BLaER1 (cell line): ENCODE measurements around the gene BCL7B.
A peak's percentile ranks its signal among the peaks of the same experiment; 100 is the strongest.
"Not testable (repeated sequence)": the region's sequence is repeated elsewhere in the genome, so short reads cannot be mapped to it uniquely, and the experiment has no call there.

ENCODE experiments used
- H3K27ac ChIP-seq: shearing (Covaris generic); formaldehyde crosslinking; 2 replicates; pipeline ENCODE4 v1.8.1; 2022
- H3K27me3 ChIP-seq: shearing (Covaris generic); formaldehyde crosslinking; 2 replicates; pipeline ENCODE4 v1.8.1; 2022
- H3K36me3 ChIP-seq: shearing (Covaris generic); formaldehyde crosslinking; 2 replicates; pipeline ENCODE4 v1.8.1; 2022
- H3K4me1 ChIP-seq: shearing (Covaris generic); formaldehyde crosslinking; 2 replicates; pipeline ENCODE4 v1.8.1; 2022
- H3K4me2 ChIP-seq: shearing (Covaris generic); formaldehyde crosslinking; 2 replicates; pipeline ENCODE4 v1.8.1; 2022
- H3K4me3 ChIP-seq: shearing (Covaris generic); formaldehyde crosslinking; 2 replicates; pipeline ENCODE4 v1.8.1; 2022
- H3K9ac ChIP-seq: shearing (Covaris generic); formaldehyde crosslinking; 2 replicates; pipeline ENCODE4 v1.8.1; 2022
- H3K9me3 ChIP-seq: shearing (Covaris generic); formaldehyde crosslinking; 2 replicates; pipeline ENCODE4 v1.8.1; 2022
- H4K20me1 ChIP-seq: shearing (Covaris generic); formaldehyde crosslinking; 2 replicates; pipeline ENCODE4 v1.8.1; 2022
- Cebpa-rat ChIP-seq: shearing (Covaris generic); IDR thresholded peaks from 2 replicates; pipeline ENCODE4 v1.8.1; 2022

The BCL7B gene

GRCh38 chr7:73593207-73594045 lies 35.9 kb upstream of the BCL7B start:
- Histone ChIP-seq H3K9me3 (no peaks in the 10 kb centered on the region), H3K9ac (no peak overlapping the region), H3K27ac (no peak overlapping the region), H3K36me3 (no peaks in the 10 kb centered on the region), H3K27me3 (no peaks in the 10 kb centered on the region), H4K20me1 (no peaks in the 10 kb centered on the region), H3K4me3 (no peak overlapping the region), H3K4me2 (no peak overlapping the region), H3K4me1 (no peaks in the 10 kb centered on the region)
- TF ChIP-seq Cebpa-rat = no peak

DNA sequence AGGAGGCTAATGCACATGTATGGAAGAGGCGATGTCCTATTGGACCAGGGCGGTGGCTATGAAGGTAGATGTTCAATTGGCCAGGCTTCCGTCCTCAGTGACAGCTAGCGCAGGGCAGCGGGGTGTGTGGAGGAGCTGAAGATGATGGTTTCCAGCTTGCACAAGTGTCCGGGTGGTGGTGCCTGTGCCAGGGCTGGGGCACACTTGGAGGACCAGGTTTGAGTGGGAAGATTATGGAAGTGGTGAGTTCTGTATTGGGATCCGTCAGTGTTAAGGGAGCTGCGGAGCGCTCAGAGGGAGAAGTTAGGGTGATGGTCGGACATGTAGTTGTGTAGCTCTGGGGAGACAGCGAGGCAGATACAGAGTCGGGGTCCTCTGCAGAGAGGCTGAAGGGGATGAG lies 29.4 kb upstream of the BCL7B start:
- H4K20me1 ChIP-seq = no peaks in the 10 kb centered on the region
- H3K36me3 ChIP-seq = no peaks in the 10 kb centered on the region
- H3K4me3 ChIP-seq = no peak overlapping the region
- no peak overlapping the region for H3K27ac ChIP-seq
- H3K9ac ChIP-seq = no peak overlapping the region
- H3K4me2 ChIP-seq = no peak overlapping the region
- no peak for TF ChIP-seq Cebpa-rat
- H3K27me3 ChIP-seq = no peaks in the 10 kb centered on the region
- peaks cover 11% of the 10 kb centered on the region for H3K4me1 ChIP-seq
- H3K9me3 ChIP-seq = no peaks in the 10 kb centered on the region

GRCh38 chr7:73585196-73585595 lies 27.7 kb upstream of the BCL7B start:
- no peak for TF ChIP-seq Cebpa-rat
- H3K27ac ChIP-seq = no peak overlapping the region
- no peak overlapping the region for H3K9ac ChIP-seq
- no peaks in the 10 kb centered on the region for H3K9me3 ChIP-seq
- H3K4me2 ChIP-seq = no peak overlapping the region
- H4K20me1 ChIP-seq = no peaks in the 10 kb centered on the region
- H3K4me1 ChIP-seq = peaks cover 21% of the 10 kb centered on the region
- H3K4me3 ChIP-seq = no peak overlapping the region
- no peaks in the 10 kb centered on the region for H3K36me3 ChIP-seq
- H3K27me3 ChIP-seq = no peaks in the 10 kb centered on the region

- no peak overlapping the region for H3K27ac ChIP-seq
- no peaks in the 10 kb centered on the region; the same call in 1 of the 2 replicates for H4K20me1 ChIP-seq
- peak overlapping the region; percentile 51; the same call in 1 of the 2 replicates for H3K4me2 ChIP-seq
- no peaks in the 10 kb centered on the region for H3K27me3 ChIP-seq
- peaks cover 28% of the 10 kb centered on the region for H3K4me1 ChIP-seq
- H3K9me3 ChIP-seq = no peaks in the 10 kb centered on the region
- no peaks in the 10 kb centered on the region for H3K36me3 ChIP-seq
- no peak for TF ChIP-seq Cebpa-rat
- H3K9ac ChIP-seq = no peak overlapping the region
- no peak overlapping the region for H3K4me3 ChIP-seq
Measured at GRCh38 chr7:73582664-73583202, 25.2 kb upstream of the BCL7B start.

GRCh38 chr7:73581006-73581405 lies 23.5 kb upstream of the BCL7B start:
- H3K4me2 ChIP-seq, H3K4me3 ChIP-seq, H3K9me3 ChIP-seq, H3K9ac ChIP-seq, H3K27me3 ChIP-seq, H3K27ac ChIP-seq, H3K36me3 ChIP-seq: not testable (repeated sequence)
- Histone ChIP-seq H4K20me1 (peaks cover 15% of the 10 kb centered on the region; the same call in 1 of the 2 replicates), H3K4me1 (peaks cover 44% of the 10 kb centered on the region)

DNA sequence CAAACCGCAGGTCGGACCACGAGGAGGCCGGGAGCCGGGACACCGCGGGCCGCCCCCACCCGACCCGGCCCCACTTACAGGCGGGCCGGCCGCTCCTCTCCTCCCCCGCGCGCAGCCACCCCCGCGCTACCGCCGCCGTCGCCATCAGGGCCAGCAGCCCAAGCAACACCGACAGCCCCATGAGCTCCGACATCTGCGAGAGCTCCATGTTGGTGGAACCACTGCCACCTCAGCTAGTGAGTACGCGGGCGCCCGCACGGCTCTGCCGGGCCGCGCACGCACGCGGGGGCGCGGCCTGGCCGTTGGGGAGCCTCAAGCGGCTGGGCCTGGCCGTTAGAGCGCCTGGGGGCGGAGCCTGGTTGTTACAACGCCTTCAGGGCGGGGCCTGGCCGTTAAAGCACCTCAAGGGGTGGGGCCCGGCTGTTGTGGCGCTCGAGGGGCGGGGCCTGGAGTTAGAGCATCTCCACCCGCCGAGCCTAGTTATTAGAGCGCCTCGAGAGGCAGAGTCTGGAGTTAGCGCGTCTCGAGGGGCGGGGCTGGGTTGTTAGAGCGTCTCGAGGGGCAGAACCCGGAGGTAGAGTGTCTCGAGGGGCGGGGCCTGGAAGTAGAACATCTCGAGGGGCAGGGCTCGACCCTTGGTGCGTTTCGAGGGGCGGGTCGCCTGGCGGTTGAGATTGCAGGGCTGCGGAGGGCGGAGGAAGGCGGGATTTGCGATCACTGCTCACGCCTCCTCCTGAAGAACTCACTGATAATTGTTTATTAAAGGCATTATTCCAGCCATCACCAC lies 21.0 kb upstream of the BCL7B start, which contains the start of gene TBL2:
Gene TBL2, minus strand, starts transcription at position 238 of the 787 bp plus-strand sequence. Its CDS starts 30 bp downstream, at position 208.
- Histone ChIP-seq H3K36me3 (peaks cover 29% of the 10 kb centered on the region), H3K27me3 (no peaks in the 10 kb centered on the region), H3K4me1 (peaks cover 48% of the 10 kb centered on the region), H3K4me2 (peak within 1 kb of the TSS; percentile 98), H3K4me3 (peak within 1 kb of the TSS; percentile 87), H4K20me1 (peaks cover 40% of the 10 kb centered on the region), H3K27ac (peak within 1 kb of the TSS; percentile 96), H3K9me3 (no peaks in the 10 kb centered on the region), H3K9ac (peak within 1 kb of the TSS; percentile 93)
- TF ChIP-seq Cebpa-rat = no peak

DNA sequence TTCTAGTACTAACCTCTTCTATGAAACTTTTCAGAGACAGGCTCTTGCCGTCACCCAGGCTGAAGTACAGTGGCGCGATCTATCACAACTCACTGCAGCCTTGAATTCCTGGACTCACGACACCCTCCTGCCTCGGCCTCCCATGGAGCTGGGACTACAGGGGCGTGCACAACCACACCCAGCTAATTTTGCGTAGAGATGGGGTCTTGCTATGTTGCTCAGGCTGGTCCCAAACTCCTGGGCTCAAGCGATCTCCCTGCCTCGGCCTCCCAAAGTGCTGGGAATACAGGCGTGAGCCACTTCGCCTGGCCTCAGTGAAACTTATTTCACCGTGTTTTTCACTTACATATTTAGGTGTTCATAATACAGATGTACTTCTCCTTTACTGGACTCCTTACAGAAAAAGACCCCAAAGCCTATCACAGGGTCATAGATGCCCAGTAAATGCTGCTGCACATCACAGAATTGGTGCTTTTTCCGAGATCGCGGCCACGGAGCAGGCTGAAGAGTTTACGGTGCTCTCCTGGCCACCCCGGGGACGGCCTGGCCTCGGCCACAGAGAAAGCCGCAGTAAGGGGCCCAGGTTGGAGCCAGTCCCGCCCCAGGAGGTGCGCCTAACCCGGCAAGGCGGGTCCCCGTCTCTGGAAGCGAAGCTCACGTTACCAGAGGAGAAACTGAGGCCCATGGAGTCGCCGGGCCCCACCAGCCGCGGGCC lies 20.3 kb upstream of the BCL7B start:
- peaks cover 37% of the 10 kb centered on the region for H3K36me3 ChIP-seq
- H3K9me3 ChIP-seq = no peaks in the 10 kb centered on the region
- peak overlapping the region; percentile 98 for H3K4me2 ChIP-seq
- TF ChIP-seq Cebpa-rat = no peak
- H3K9ac ChIP-seq = peak overlapping the region; percentile 93
- peak overlapping the region; percentile 96 for H3K27ac ChIP-seq
- H3K4me1 ChIP-seq = peaks cover 48% of the 10 kb centered on the region
- H3K27me3 ChIP-seq = no peaks in the 10 kb centered on the region
- H4K20me1 ChIP-seq = peaks cover 47% of the 10 kb centered on the region
- peak overlapping the region; percentile 87 for H3K4me3 ChIP-seq

GRCh38 chr7:73573791-73574190 lies 16.3 kb upstream of the BCL7B start:
- peaks cover 76% of the 10 kb centered on the region for H4K20me1 ChIP-seq
- H3K9ac ChIP-seq = no peak overlapping the region
- peaks cover 21% of the 10 kb centered on the region for H3K4me1 ChIP-seq
- H3K36me3 ChIP-seq = peaks cover 77% of the 10 kb centered on the region
- H3K9me3 ChIP-seq = no peaks in the 10 kb centered on the region
- no peak overlapping the region for H3K4me3 ChIP-seq
- TF ChIP-seq Cebpa-rat = no peak
- H3K4me2 ChIP-seq = no peak overlapping the region
- no peaks in the 10 kb centered on the region for H3K27me3 ChIP-seq
- no peak overlapping the region for H3K27ac ChIP-seq

GRCh38 chr7:73573276-73573675 lies 15.8 kb upstream of the BCL7B start:
- Histone ChIP-seq H3K4me2 (no peak overlapping the region), H3K9me3 (no peaks in the 10 kb centered on the region), H3K27ac (no peak overlapping the region), H3K36me3 (peaks cover 81% of the 10 kb centered on the region), H4K20me1 (peaks cover 76% of the 10 kb centered on the region), H3K27me3 (no peaks in the 10 kb centered on the region), H3K4me3 (no peak overlapping the region), H3K9ac (no peak overlapping the region), H3K4me1 (peaks cover 21% of the 10 kb centered on the region)
- no peak for TF ChIP-seq Cebpa-rat
